ENCODE results near the gene HIVEP3.

HIVEP3 gene

GRCh38 chr1:41773144-41773591, 145.6 kb downstream of the HIVEP3 start:
- no peaks in the 10 kb centered on the region for H3K9me3 Mint-ChIP-seq
- no peaks in the 10 kb centered on the region for H3K27me3 Mint-ChIP-seq
- peaks cover 6% of the 10 kb centered on the region for H3K4me1 Mint-ChIP-seq
- DNase-seq: no peak
- H3K27ac Mint-ChIP-seq: no peak overlapping the region
- no peak overlapping the region for H3K4me3 Mint-ChIP-seq
- ATAC-seq: no peak

GRCh38 chr1:41769068-41769467, 149.7 kb downstream of the HIVEP3 start:
- Mint-ChIP-seq H3K4me3 (no peak overlapping the region), H3K27me3 (no peaks in the 10 kb centered on the region), H3K9me3 (no peaks in the 10 kb centered on the region), H3K4me1 (peaks cover 16% of the 10 kb centered on the region), H3K27ac (no peak overlapping the region)
- DNase-seq (no peak), ATAC-seq (no peak)

- H3K27ac Mint-ChIP-seq: no peak overlapping the region
These were observed 150.1 kb downstream of the HIVEP3 start for GRCh38 chr1:41768583-41768982.

GRCh38 chr1:41767534-41768525, 150.9 kb downstream of the HIVEP3 start:
- Mint-ChIP-seq H3K4me1 (peaks cover 16% of the 10 kb centered on the region), H3K27me3 (no peaks in the 10 kb centered on the region), H3K4me3 (no peak overlapping the region), H3K27ac (no peak overlapping the region), H3K9me3 (no peaks in the 10 kb centered on the region)
- no peak for DNase-seq
- ATAC-seq: no peak

More at GRCh38 chr1:41768583-41768982, 150.1 kb downstream of the HIVEP3 start:
- Mint-ChIP-seq H3K4me1 (peaks cover 16% of the 10 kb centered on the region), H3K27me3 (no peaks in the 10 kb centered on the region), H3K9me3 (no peaks in the 10 kb centered on the region), H3K4me3 (no peak overlapping the region)
- ATAC-seq: no peak
- no peak for DNase-seq

GRCh38 chr1:41766546-41766945, 152.2 kb downstream of the HIVEP3 start:
- no peak for ATAC-seq
- H3K4me1 Mint-ChIP-seq: peaks cover 13% of the 10 kb centered on the region

GRCh38 chr1:41766041-41766440, 152.7 kb downstream of the HIVEP3 start:
- DNase-seq (no peak), ATAC-seq (no peak)
- Mint-ChIP-seq H3K9me3 (peaks cover 11 to 18% of the 10 kb centered on the region in 2 donors), H3K4me3 (no peak overlapping the region), H3K4me1 (peaks cover 11% of the 10 kb centered on the region), H3K27me3 (no peaks in the 10 kb centered on the region), H3K27ac (no peak overlapping the region)

More at GRCh38 chr1:41766546-41766945, 152.2 kb downstream of the HIVEP3 start:
- Mint-ChIP-seq H3K4me3 (no peak overlapping the region), H3K27me3 (no peaks in the 10 kb centered on the region), H3K9me3 (peaks cover 6 to 13% of the 10 kb centered on the region in 2 donors), H3K27ac (no peak overlapping the region)
- DNase-seq: no peak

GRCh38 chr1:41765152-41765551, 153.6 kb downstream of the HIVEP3 start:
- Mint-ChIP-seq H3K27ac (peak overlapping the region in 1 of 2 donors; percentile 49), H3K9me3 (peaks cover 13 to 21% of the 10 kb centered on the region in 2 donors), H3K27me3 (no peaks in the 10 kb centered on the region), H3K4me3 (no peak overlapping the region), H3K4me1 (peaks cover 11% of the 10 kb centered on the region)
- ATAC-seq (no peak), DNase-seq (no peak)

GRCh38 chr1:41764656-41765055, 154.1 kb downstream of the HIVEP3 start:
- no peaks in the 10 kb centered on the region for H3K27me3 Mint-ChIP-seq
- H3K4me1 Mint-ChIP-seq: peaks cover 11% of the 10 kb centered on the region
- ATAC-seq: no peak
- peaks cover 13 to 21% of the 10 kb centered on the region in 2 donors for H3K9me3 Mint-ChIP-seq
- H3K27ac Mint-ChIP-seq: no peak overlapping the region
- DNase-seq: no peak
- no peak overlapping the region for H3K4me3 Mint-ChIP-seq

- H3K27me3 Mint-ChIP-seq: no peaks in the 10 kb centered on the region
These were observed 155.9 kb downstream of the HIVEP3 start for GRCh38 chr1:41762777-41763176.

GRCh38 chr1:41762251-41762650, 156.5 kb downstream of the HIVEP3 start:
- ATAC-seq (no peak), DNase-seq (no peak)
- H3K27me3 Mint-ChIP-seq: no peaks in the 10 kb centered on the region
- peaks cover 13 to 21% of the 10 kb centered on the region in 2 donors for H3K9me3 Mint-ChIP-seq
- no peak overlapping the region for H3K4me3 Mint-ChIP-seq
- peaks cover 16% of the 10 kb centered on the region for H3K4me1 Mint-ChIP-seq
- no peak overlapping the region for H3K27ac Mint-ChIP-seq

More at GRCh38 chr1:41762777-41763176, 155.9 kb downstream of the HIVEP3 start:
- no peak for ATAC-seq
- H3K4me3 Mint-ChIP-seq: no peak overlapping the region
- no peak overlapping the region for H3K27ac Mint-ChIP-seq
- peaks cover 16% of the 10 kb centered on the region for H3K4me1 Mint-ChIP-seq
- DNase-seq: no peak
- H3K9me3 Mint-ChIP-seq: peaks cover 13 to 21% of the 10 kb centered on the region in 2 donors

GRCh38 chr1:41758904-41759548, 159.7 kb downstream of the HIVEP3 start:
- Mint-ChIP-seq H3K4me1 (peaks cover 21% of the 10 kb centered on the region), H3K4me3 (no peak overlapping the region), H3K27me3 (no peaks in the 10 kb centered on the region), H3K9me3 (peaks cover 13 to 21% of the 10 kb centered on the region in 2 donors), H3K27ac (no peak overlapping the region)
- DNase-seq (no peak), ATAC-seq (no peak)

GRCh38 chr1:41758500-41758899, 160.2 kb downstream of the HIVEP3 start:
- Mint-ChIP-seq H3K27ac (no peak overlapping the region), H3K4me3 (no peak overlapping the region)

GRCh38 chr1:41754540-41754939, 164.2 kb downstream of the HIVEP3 start:
- ATAC-seq (no peak), DNase-seq (no peak)
- Mint-ChIP-seq H3K4me3 (peak overlapping the region; percentile 45 to 52), H3K27me3 (no peaks in the 10 kb centered on the region), H3K4me1 (peaks cover 65% of the 10 kb centered on the region), H3K27ac (no peak overlapping the region), H3K9me3 (no peaks in the 10 kb centered on the region)

More at GRCh38 chr1:41758500-41758899, 160.2 kb downstream of the HIVEP3 start:
- Mint-ChIP-seq H3K9me3 (peaks cover 13 to 21% of the 10 kb centered on the region in 2 donors), H3K4me1 (peaks cover 26% of the 10 kb centered on the region), H3K27me3 (no peaks in the 10 kb centered on the region)
- DNase-seq (no peak), ATAC-seq (no peak)

- Mint-ChIP-seq H3K4me1 (peaks cover 72% of the 10 kb centered on the region), H3K27me3 (no peaks in the 10 kb centered on the region), H3K9me3 (no peaks in the 10 kb centered on the region), H3K4me3 (peak overlapping the region in 1 of 2 donors; percentile 7), H3K27ac (no peak overlapping the region)
- ATAC-seq (no peak), DNase-seq (no peak)
These were observed 166.1 kb downstream of the HIVEP3 start for GRCh38 chr1:41752514-41753170.

- peak overlapping the region in 1 of 2 donors; percentile 88 for H3K27ac Mint-ChIP-seq
- ATAC-seq (peak; percentile 23), DNase-seq (no peak)
- H3K4me1 Mint-ChIP-seq: peaks cover 75% of the 10 kb centered on the region
- peak overlapping the region in 1 of 2 donors; percentile 62 for H3K4me3 Mint-ChIP-seq
- no peaks in the 10 kb centered on the region for H3K9me3 Mint-ChIP-seq
- no peaks in the 10 kb centered on the region for H3K27me3 Mint-ChIP-seq
These were observed 166.8 kb downstream of the HIVEP3 start for GRCh38 chr1:41751804-41752513.
